Nephron progenitor cell (in vitro differentiated cells): ENCODE measurements around the gene PIK3CB.
"Not testable (repeated sequence)": the region's sequence is repeated elsewhere in the genome, so short reads cannot be mapped to it uniquely, and the experiment has no call there.

Experiments used
- DNase-seq: peaks from one replicate; pipeline ENCODE4 v3.0.0; 2021
- H3K27ac Mint-ChIP-seq: 2 replicates; pipeline ENCODE4 v1.8.0; 2021; ENCODE audit warnings: mild to moderate bottlenecking, moderate library complexity, mixed read lengths
- H3K27me3 Mint-ChIP-seq: 2 replicates; pipeline ENCODE4 v1.8.0; 2021; ENCODE audit warnings: mild to moderate bottlenecking, low read depth, mixed read lengths; ENCODE audit not compliant: poor library complexity
- H3K36me3 Mint-ChIP-seq: 2 replicates; pipeline ENCODE4 v1.8.0; 2021; ENCODE audit warnings: low read depth, mixed read lengths
- H3K4me1 Mint-ChIP-seq: 2 replicates; pipeline ENCODE4 v1.8.0; 2021; ENCODE audit warnings: mixed read lengths
- H3K4me3 Mint-ChIP-seq: 2 replicates; pipeline ENCODE4 v1.8.0; 2021; ENCODE audit warnings: mild to moderate bottlenecking, moderate library complexity, mixed read lengths
- H3K9me3 Mint-ChIP-seq: 2 replicates; pipeline ENCODE4 v1.8.0; 2021; ENCODE audit warnings: mild to moderate bottlenecking, moderate library complexity, mixed read lengths
- CTCF ChIP-seq: fragments of 200-600 bp; sonication (generic); IDR thresholded peaks from 2 replicates; pipeline ENCODE4 v1.5.0; 2021; ENCODE audit warnings: antibody characterized with exemption

PIK3CB gene

GRCh38 chr3:138850151-138850550 lies 15.4 kb upstream of the PIK3CB start:
- peaks cover 7% of the 10 kb centered on the region for H3K27me3 Mint-ChIP-seq
- H3K4me3 Mint-ChIP-seq = no peak overlapping the region
- no peaks in the 10 kb centered on the region for H3K9me3 Mint-ChIP-seq
- H3K27ac Mint-ChIP-seq = no peak overlapping the region
- DNase-seq = no peak
- no peak for TF ChIP-seq CTCF
- no peaks in the 10 kb centered on the region for H3K36me3 Mint-ChIP-seq
- peaks cover 14% of the 10 kb centered on the region for H3K4me1 Mint-ChIP-seq

GRCh38 chr3:138849222-138849940 lies 14.7 kb upstream of the PIK3CB start:
- H3K4me3 Mint-ChIP-seq = no peak overlapping the region
- H3K4me1 Mint-ChIP-seq = peaks cover 14% of the 10 kb centered on the region
- no peak for DNase-seq
- peaks cover 9% of the 10 kb centered on the region for H3K27me3 Mint-ChIP-seq
- H3K27ac Mint-ChIP-seq = no peak overlapping the region
- TF ChIP-seq CTCF = no peak
- no peaks in the 10 kb centered on the region for H3K9me3 Mint-ChIP-seq
- no peaks in the 10 kb centered on the region for H3K36me3 Mint-ChIP-seq

- Mint-ChIP-seq H3K27ac (no peak overlapping the region), H3K36me3 (no peaks in the 10 kb centered on the region), H3K4me1 (peaks cover 14% of the 10 kb centered on the region), H3K9me3 (no peaks in the 10 kb centered on the region), H3K27me3 (peaks cover 13% of the 10 kb centered on the region), H3K4me3 (no peak overlapping the region)
- no peak for TF ChIP-seq CTCF
- DNase-seq = no peak
Observed at GRCh38 chr3:138848696-138849095, 14.0 kb upstream of the PIK3CB start.

- not testable (repeated sequence) for H3K36me3 Mint-ChIP-seq, H3K4me3 Mint-ChIP-seq, DNase-seq, H3K9me3 Mint-ChIP-seq
- peak overlapping the region; percentile 72 for H3K27ac Mint-ChIP-seq
- peaks cover 26% of the 10 kb centered on the region for H3K27me3 Mint-ChIP-seq
- H3K4me1 Mint-ChIP-seq = peaks cover 18% of the 10 kb centered on the region
Observed at GRCh38 chr3:138846824-138847223, 12.1 kb upstream of the PIK3CB start.

- H3K36me3 Mint-ChIP-seq = no peaks in the 10 kb centered on the region
- H3K27me3 Mint-ChIP-seq = peaks cover 26% of the 10 kb centered on the region
- DNase-seq = no peak
- no peak overlapping the region for H3K4me3 Mint-ChIP-seq
- H3K9me3 Mint-ChIP-seq = no peaks in the 10 kb centered on the region
- peak overlapping the region; percentile 72 for H3K27ac Mint-ChIP-seq
- TF ChIP-seq CTCF = no peak
- peaks cover 18% of the 10 kb centered on the region for H3K4me1 Mint-ChIP-seq
Observed at GRCh38 chr3:138846262-138846791, 11.6 kb upstream of the PIK3CB start.

- H3K27ac Mint-ChIP-seq = peak overlapping the region; percentile 68
- no peaks in the 10 kb centered on the region for H3K9me3 Mint-ChIP-seq
- peak; percentile 41 for DNase-seq
- H3K36me3 Mint-ChIP-seq = no peaks in the 10 kb centered on the region
- H3K27me3 Mint-ChIP-seq = peaks cover 26% of the 10 kb centered on the region
- H3K4me1 Mint-ChIP-seq = peaks cover 18% of the 10 kb centered on the region
- H3K4me3 Mint-ChIP-seq = no peak overlapping the region
- no peak for TF ChIP-seq CTCF
Observed at GRCh38 chr3:138845771-138846173, 11.0 kb upstream of the PIK3CB start.
